DMS114 treated with DMSO at 0.1 percent for 48 hours (cell line): Measurements from ENCODE around the gene CRYBB2.
A peak's percentile ranks its signal among the peaks of the same experiment; 100 is the strongest.
"Not testable (repeated sequence)": the region's sequence is repeated elsewhere in the genome, so short reads cannot be mapped to it uniquely, and the experiment has no call there.

Experiments
- DNase-seq: peaks from one replicate; lab custom pipeline; 2025; ENCODE audit not compliant: unreplicated experiment; lab: John Stamatoyannopoulos, UW

CRYBB2 gene

DNA sequence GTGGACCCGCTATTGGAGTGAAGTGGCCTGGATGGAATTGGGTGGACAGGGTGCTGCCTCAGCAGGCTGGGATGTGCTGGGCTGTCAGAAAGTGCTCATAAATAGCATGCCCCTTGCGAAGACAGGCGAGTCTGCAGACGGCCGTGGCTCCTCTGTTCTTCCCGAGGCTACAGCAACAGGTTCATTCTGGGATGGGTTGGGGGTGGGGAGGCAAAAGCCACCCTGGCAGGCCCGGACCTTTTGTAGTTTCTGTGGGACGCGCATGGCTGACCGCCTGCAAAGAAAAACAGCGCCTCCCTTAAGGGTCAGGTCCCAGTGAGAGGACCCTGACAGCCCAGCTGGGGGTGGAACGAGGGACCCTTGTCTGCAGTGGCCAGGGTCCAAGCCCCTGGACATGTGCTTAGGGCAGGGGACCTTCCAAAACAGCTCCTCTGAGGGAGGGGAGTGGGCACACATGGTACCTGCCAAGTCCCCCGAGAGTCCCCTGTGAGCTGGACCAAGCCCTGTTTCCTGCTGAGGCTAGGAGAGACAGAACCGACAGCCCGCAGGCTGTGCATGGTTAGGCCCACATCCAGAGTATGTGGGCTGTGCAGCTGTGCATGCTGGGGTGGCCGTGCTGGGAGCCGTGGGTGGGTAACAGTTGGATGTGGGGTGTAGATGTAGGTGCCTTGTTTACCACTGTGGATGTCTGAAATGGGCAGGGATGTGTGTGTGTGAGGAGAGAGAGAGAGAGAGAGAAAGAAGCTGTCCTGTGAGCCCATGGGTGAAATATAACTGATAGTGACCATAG lies 19.5 kb upstream of the CRYBB2 start, which contains the start of gene CRYBB3:
CRYBB3 (plus strand) TSS at position 128 of the 790 bp plus-strand sequence. CDS start 1,539 bp downstream, outside the sequence.
- DNase-seq: no peak

GRCh38 chr22:25200967-25201366 lies 18.5 kb upstream of the CRYBB2 start:
- DNase-seq: no peak

DNA sequence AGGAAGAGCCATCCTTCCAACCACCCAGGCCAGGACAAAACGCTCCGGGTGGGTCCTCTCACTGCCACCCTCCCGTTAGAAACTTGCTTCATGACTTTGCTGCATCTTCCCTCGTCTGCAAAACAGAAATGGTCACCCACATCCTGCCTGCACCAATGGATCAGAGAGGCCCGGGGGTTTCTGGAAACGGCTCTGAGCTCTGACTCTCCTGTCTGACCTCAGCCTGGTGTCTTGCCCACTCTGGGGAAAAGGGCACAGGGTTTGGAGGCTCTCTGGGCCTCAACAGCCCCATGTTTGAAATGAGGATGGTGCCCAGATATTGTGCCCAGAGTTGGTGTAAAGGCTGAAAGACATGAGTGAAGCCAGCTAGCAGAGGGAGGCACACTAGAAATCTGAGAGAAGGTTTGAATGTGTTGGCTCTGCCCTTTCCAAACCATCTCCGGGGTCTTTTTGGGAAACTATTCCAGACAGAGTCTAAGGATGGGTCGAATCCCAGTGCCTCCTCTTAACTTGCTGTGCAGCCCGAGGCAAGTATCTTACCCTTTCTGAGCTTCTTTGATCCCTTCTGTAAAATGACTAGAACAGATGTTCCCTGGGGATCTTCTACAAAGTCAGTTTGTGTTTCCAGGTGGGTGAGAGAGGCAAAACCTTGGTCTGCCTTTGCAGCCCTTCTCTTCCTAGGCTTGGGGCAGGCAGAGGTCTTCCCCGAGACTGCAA lies 17.7 kb upstream of the CRYBB2 start:
- no peak for DNase-seq

- peak; percentile 46 for DNase-seq
Observed at GRCh38 chr22:25202290-25202921, 17.0 kb upstream of the CRYBB2 start.

- DNase-seq: no peak
Observed at GRCh38 chr22:25203082-25203481, 16.4 kb upstream of the CRYBB2 start.

DNA sequence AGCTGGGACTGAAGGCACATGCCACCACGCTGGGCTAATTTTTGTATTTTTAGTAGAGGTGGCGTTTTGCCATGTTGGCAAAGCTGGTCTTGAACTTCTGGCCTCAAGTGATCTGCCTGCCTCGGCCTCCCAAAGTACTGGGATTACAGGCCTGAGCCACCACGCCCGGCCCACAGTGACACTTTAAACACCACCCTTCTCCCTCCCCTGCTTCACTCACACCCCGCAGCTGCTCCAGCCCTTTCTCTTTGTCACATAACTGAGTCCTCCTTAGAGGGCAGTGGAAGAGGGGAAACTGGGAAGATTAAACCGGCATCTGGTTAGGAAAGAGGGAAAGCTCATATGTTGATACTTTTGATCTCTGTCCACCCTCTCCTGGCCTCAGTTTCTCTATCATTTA lies 14.9 kb upstream of the CRYBB2 start:
- DNase-seq: not testable (repeated sequence)

DNA sequence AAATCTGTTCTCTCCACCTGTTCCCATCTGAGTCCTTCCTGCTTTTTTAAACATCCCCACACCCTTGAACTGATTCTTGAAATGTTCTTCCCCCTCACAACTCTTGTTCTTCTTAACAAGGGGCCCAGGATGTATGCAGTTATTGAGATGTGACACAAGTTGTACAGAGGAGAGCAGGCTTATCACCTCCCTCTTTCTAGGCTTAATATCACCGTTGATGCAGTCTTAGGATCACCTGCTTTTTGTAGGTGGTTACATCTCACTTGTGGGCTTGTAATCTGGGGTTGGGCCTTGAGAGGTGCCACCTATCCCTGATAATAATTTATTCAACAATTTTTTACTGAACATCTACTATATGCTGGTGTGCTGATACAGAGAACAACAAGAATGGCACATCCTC lies 13.6 kb upstream of the CRYBB2 start:
- DNase-seq: no peak

DNA sequence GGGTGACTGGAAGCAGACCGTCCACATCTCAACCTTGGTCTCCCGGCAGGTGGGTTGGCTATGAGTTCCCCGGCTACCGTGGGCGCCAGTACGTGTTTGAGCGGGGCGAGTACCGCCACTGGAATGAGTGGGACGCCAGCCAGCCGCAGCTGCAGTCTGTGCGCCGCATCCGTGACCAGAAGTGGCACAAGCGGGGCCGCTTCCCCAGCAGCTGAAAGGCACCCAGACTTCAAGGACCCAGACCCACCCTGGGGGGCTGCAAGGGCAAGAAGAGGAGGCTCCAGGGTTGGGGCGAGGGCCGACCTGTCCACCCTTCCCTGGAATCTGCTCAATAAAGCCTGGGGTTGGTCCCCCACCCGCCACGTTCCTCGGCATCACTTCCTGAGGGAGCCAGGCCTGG lies 12.4 kb upstream of the CRYBB2 start:
- DNase-seq: no peak

GRCh38 chr22:25207553-25208157 lies 11.8 kb upstream of the CRYBB2 start:
- DNase-seq: no peak

- DNase-seq: no peak
Observed at GRCh38 chr22:25208328-25208727, 11.1 kb upstream of the CRYBB2 start.

GRCh38 chr22:25208743-25209505 lies 10.5 kb upstream of the CRYBB2 start:
- no peak for DNase-seq

DNA sequence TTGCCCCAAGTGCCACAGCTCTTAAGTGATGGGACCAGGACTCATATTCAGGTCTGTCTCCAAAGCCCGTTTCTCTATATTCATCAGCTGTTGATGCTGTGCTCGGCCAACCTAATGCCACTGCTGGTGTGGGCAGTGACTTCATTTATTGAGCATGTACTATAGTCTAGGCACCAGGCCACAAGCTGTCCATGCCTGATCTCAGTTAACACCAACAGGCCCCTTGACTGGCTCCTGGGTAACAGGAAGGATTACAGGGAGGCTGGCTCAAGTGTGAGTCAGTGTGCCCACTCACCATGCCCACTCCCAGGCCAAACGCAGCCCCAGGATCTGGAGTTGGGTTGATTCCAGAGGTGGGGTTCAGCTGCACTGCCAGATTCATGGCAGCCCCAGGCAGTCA lies 8.6 kb upstream of the CRYBB2 start:
- DNase-seq: no peak

DNA sequence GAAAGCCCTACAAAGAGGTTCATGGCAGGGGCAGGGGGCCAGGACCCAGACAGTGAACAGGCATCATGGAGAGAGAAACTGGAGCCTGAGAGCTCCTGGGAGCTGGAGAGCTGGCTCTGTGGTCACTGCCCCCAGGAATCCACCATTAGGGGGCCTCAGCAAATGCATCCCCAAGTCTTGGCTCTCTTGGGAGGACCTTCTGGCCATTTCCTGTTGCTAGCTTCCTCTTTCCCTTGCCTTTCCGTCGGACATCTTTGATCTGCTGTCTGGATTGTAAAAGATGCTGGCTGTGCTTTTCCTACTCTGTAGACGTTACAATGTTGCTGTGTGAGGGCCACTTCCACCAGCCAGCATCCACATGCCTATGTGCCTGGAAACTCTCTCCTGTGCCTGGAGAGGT lies 7.1 kb upstream of the CRYBB2 start:
- no peak for DNase-seq

GRCh38 chr22:25213221-25213620 lies 6.2 kb upstream of the CRYBB2 start:
- DNase-seq: no peak

DNA sequence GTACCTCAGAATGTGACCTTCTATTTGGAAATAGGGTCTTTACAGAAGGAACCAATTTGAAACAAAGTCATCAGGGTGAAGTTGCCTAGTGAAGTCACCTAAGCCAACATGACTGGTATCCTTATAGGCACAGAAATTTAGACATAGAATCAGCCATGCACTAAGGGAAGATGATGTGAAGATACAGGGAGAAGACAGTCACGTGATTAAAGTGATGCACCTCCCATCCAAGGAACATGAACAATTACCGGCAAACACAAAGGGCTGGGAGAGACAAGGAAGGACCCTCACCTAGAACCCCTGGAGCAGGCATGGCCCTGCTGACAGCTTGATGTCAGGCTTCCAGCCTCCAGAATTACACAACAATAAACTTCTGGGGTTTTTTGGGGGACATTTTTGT lies 3.2 kb upstream of the CRYBB2 start:
- no peak for DNase-seq

GRCh38 chr22:25219948-25220442 lies 556 bp downstream of the CRYBB2 start:
- DNase-seq: no peak

GRCh38 chr22:25221790-25222189 lies 2.4 kb downstream of the CRYBB2 start:
- no peak for DNase-seq

GRCh38 chr22:25223269-25223850 lies 3.9 kb downstream of the CRYBB2 start:
- no peak for DNase-seq

GRCh38 chr22:25228822-25229221 lies 9.4 kb downstream of the CRYBB2 start:
- DNase-seq: no peak

- DNase-seq: not testable (repeated sequence)
Observed at GRCh38 chr22:25230760-25231159, 11.3 kb downstream of the CRYBB2 start.
